GM13976 (cell line): ENCODE data around the gene HSD11B1L.

Experiments
- DNase-seq: peaks from one replicate; pipeline ENCODE4 v3.0.0; 2012; ENCODE audit warnings: low spot score
- CTCF ChIP-seq: IDR thresholded peaks from 2 replicates; pipeline ENCODE4 v1.5.1; 2012; ENCODE audit warnings: borderline replicate concordance, mild to moderate bottlenecking; ENCODE audit not compliant: insufficient read depth; ENCODE audit errors: extremely low read depth, missing control alignments, control extremely low read depth
- in situ Hi-C: fragments of 300-500 bp; cut with MboI; formaldehyde crosslinking; loops from one replicate; pipeline ENCODE4 v1.12.0; 2022; ENCODE audit warnings: low sequenced_read_pairs, mixed read lengths, inconsistent platforms; ENCODE audit not compliant: unreplicated experiment

Gene HSD11B1L

GRCh38 chr19:5673752-5674151 is 7.1 kb upstream of the HSD11B1L start:
- in situ Hi-C loops: no loop called here
- DNase-seq: no peak
- no peak for TF ChIP-seq CTCF

GRCh38 chr19:5674714-5675113 is 6.1 kb upstream of the HSD11B1L start:
- in situ Hi-C loops: no loop called here
- TF ChIP-seq CTCF: no peak
- no peak for DNase-seq

GRCh38 chr19:5676105-5676771 is 4.6 kb upstream of the HSD11B1L start:
- in situ Hi-C loops: no loop called here
- TF ChIP-seq CTCF: no peak

GRCh38 chr19:5676772-5677105 is 4.1 kb upstream of the HSD11B1L start:
- no peak for DNase-seq
- in situ Hi-C loops: no loop called here
- TF ChIP-seq CTCF: no peak

More at GRCh38 chr19:5676105-5676771, 4.6 kb upstream of the HSD11B1L start:
- DNase-seq: no peak

- DNase-seq: no peak
- in situ Hi-C loops: no loop called here
These were observed 3.7 kb upstream of the HSD11B1L start for GRCh38 chr19:5677136-5677535.

GRCh38 chr19:5677580-5677979 is 3.2 kb upstream of the HSD11B1L start:
- in situ Hi-C loops: no loop called here
- DNase-seq: no peak
- TF ChIP-seq CTCF: no peak

More at GRCh38 chr19:5677136-5677535, 3.7 kb upstream of the HSD11B1L start:
- TF ChIP-seq CTCF: no peak

- in situ Hi-C loops: no loop called here
- DNase-seq: no peak
- TF ChIP-seq CTCF: no peak
These were observed 2.6 kb upstream of the HSD11B1L start for GRCh38 chr19:5678071-5678718.
